HCT116 (cell line): ENCODE data around the gene CCNJ.

ENCODE experiments used
- CBX3 ChIP-seq: IDR thresholded peaks from 2 replicates; pipeline ENCODE4 v1.6.1; 2012; ENCODE audit warnings: low read depth
- EZH2 ChIP-seq: fragments of 200-600 bp; sonication (generic); IDR thresholded peaks from 2 replicates; pipeline ENCODE4 v1.6.1; 2017; ENCODE audit warnings: antibody characterized with exemption, mixed run types
- EZH2phosphoT487 ChIP-seq: fragments of 200-600 bp; IDR thresholded peaks from 2 replicates; pipeline ENCODE4 v1.6.1; 2018; ENCODE audit warnings: antibody characterized with exemption, borderline replicate concordance
- POLR2A ChIP-seq: IDR thresholded peaks from 2 replicates; pipeline ENCODE4 v1.7.0; 2011; ENCODE audit warnings: borderline replicate concordance; ENCODE audit not compliant: insufficient read depth, insufficient read length; ENCODE audit errors: extremely low read depth
- POLR2AphosphoS5 ChIP-seq: IDR thresholded peaks from 2 replicates; pipeline ENCODE4 v1.6.1; 2011; ENCODE audit warnings: mild to moderate bottlenecking, low read depth, low read length, moderate library complexity
- RAD21 ChIP-seq: IDR thresholded peaks from 2 replicates; pipeline ENCODE4 v1.6.1; 2012; ENCODE audit warnings: low read depth, mild to moderate bottlenecking
- TF ChIP-seq, protein P1 (sequence below), 3 experiments: fragments of 200-600 bp in 1 of 3; sonication (generic) in 1 of 3; IDR thresholded peaks in 2 of 3; conservative IDR thresholded peaks in 1 of 3; 2 replicates each; pipeline ENCODE4 v1.5.1; 2012 to 2017; ENCODE audit warnings: low read depth in 2 of 3, low read length in 2 of 3, antibody characterized with exemption in 1 of 3, borderline replicate concordance in 1 of 3, control low read depth in 1 of 3, mild to moderate bottlenecking in 1 of 3, mixed read lengths in 1 of 3, mixed run types in 1 of 3, moderate library complexity in 1 of 3; ENCODE audit not compliant: insufficient read depth in 1 of 3
- TF ChIP-seq, protein P2 (sequence below): IDR thresholded peaks from 2 replicates; pipeline ENCODE4 v1.6.1; 2012
- TF ChIP-seq, protein P3 (sequence below): IDR thresholded peaks from 2 replicates; pipeline ENCODE4 v1.6.1; 2012; ENCODE audit warnings: low read depth

DNA sequence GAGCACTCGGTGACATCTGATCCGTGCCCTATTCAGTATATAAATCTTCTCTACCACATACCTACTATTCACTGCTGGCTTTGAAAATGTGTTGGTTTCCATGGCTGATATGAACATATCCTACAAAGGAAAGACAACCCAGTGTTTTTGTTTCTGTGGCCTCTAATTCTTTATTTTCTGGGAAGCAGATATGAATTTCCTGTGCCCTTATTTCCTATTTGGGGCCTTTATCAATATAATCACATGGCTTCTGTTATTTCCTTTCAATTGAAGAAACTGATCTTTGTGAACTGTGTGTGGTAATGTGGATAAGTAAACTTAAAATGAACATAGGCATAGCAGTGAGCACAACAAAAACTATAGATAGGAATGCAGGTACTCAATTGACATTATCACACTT is 10.6 kb downstream of the CCNJ start:
- TF ChIP-seq, protein P1, sequence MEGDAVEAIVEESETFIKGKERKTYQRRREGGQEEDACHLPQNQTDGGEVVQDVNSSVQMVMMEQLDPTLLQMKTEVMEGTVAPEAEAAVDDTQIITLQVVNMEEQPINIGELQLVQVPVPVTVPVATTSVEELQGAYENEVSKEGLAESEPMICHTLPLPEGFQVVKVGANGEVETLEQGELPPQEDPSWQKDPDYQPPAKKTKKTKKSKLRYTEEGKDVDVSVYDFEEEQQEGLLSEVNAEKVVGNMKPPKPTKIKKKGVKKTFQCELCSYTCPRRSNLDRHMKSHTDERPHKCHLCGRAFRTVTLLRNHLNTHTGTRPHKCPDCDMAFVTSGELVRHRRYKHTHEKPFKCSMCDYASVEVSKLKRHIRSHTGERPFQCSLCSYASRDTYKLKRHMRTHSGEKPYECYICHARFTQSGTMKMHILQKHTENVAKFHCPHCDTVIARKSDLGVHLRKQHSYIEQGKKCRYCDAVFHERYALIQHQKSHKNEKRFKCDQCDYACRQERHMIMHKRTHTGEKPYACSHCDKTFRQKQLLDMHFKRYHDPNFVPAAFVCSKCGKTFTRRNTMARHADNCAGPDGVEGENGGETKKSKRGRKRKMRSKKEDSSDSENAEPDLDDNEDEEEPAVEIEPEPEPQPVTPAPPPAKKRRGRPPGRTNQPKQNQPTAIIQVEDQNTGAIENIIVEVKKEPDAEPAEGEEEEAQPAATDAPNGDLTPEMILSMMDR (IDR thresholded peaks at IDR 0.05 in 2 of 3, conservative IDR thresholded peaks at IDR 0.05 in 1 of 3; ENCODE audit: borderline replicate concordance in 1 of 3, insufficient read depth in 1 of 3, low read depth in 2 of 3, low read length in 2 of 3), result no peak
- TF ChIP-seq, protein P2, sequence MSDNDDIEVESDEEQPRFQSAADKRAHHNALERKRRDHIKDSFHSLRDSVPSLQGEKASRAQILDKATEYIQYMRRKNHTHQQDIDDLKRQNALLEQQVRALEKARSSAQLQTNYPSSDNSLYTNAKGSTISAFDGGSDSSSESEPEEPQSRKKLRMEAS, result no peak
- no peak for TF ChIP-seq POLR2A
- TF ChIP-seq EZH2phosphoT487, result no peak
- TF ChIP-seq, protein P3, sequence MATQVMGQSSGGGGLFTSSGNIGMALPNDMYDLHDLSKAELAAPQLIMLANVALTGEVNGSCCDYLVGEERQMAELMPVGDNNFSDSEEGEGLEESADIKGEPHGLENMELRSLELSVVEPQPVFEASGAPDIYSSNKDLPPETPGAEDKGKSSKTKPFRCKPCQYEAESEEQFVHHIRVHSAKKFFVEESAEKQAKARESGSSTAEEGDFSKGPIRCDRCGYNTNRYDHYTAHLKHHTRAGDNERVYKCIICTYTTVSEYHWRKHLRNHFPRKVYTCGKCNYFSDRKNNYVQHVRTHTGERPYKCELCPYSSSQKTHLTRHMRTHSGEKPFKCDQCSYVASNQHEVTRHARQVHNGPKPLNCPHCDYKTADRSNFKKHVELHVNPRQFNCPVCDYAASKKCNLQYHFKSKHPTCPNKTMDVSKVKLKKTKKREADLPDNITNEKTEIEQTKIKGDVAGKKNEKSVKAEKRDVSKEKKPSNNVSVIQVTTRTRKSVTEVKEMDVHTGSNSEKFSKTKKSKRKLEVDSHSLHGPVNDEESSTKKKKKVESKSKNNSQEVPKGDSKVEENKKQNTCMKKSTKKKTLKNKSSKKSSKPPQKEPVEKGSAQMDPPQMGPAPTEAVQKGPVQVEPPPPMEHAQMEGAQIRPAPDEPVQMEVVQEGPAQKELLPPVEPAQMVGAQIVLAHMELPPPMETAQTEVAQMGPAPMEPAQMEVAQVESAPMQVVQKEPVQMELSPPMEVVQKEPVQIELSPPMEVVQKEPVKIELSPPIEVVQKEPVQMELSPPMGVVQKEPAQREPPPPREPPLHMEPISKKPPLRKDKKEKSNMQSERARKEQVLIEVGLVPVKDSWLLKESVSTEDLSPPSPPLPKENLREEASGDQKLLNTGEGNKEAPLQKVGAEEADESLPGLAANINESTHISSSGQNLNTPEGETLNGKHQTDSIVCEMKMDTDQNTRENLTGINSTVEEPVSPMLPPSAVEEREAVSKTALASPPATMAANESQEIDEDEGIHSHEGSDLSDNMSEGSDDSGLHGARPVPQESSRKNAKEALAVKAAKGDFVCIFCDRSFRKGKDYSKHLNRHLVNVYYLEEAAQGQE, result no peak
- no peak for TF ChIP-seq RAD21
- no peak for TF ChIP-seq POLR2AphosphoS5
- TF ChIP-seq EZH2, result no peak
- no peak for TF ChIP-seq CBX3
